Cardiac septum (tissue), 1 donor: ENCODE data around the gene OR1Q1. TPM values are rescaled to one million over a fixed set of nuclear protein-coding genes. Genes with fewer than 3 reads are reported as not detected.
"Not testable (repeated sequence)": the region's sequence is repeated elsewhere in the genome, so short reads cannot be mapped to it uniquely, and the experiment has no call there.

Source experiments
- DNase-seq: peaks from one replicate; pipeline ENCODE4 v3.0.0-alpha.2; 2020; ENCODE audit warnings: low spot score
- intact Hi-C: fragments of 100-400 bp; cut with DNase I; formaldehyde crosslinking; loops from one replicate; pipeline ENCODE4 v1.14.0; 2022
- long read RNA-seq: library from polyadenylated mRNA; unstranded; transcript quantifications from one replicate; pipeline ENCODE4 v2.0.0, GENCODE V29; 2021
- total RNA-seq: library from RNA; stranded (reverse); fragmentation: NEBNext Ultra II Directional; extraction: Animal tissue kit (Norgen Biotek cat#: 25700); gene quantifications from one replicate; pipeline ENCODE4 v1.2.1, GENCODE V29; 2021
- donor health status: DM: no; HTN: no; CAD: no.

Gene OR1Q1, protein sequence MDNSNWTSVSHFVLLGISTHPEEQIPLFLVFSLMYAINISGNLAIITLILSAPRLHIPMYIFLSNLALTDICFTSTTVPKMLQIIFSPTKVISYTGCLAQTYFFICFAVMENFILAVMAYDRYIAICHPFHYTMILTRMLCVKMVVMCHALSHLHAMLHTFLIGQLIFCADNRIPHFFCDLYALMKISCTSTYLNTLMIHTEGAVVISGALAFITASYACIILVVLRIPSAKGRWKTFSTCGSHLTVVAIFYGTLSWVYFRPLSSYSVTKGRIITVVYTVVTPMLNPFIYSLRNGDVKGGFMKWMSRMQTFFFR
- total RNA-seq, result not detected
- long read RNA-seq, result 0 reads

DNA sequence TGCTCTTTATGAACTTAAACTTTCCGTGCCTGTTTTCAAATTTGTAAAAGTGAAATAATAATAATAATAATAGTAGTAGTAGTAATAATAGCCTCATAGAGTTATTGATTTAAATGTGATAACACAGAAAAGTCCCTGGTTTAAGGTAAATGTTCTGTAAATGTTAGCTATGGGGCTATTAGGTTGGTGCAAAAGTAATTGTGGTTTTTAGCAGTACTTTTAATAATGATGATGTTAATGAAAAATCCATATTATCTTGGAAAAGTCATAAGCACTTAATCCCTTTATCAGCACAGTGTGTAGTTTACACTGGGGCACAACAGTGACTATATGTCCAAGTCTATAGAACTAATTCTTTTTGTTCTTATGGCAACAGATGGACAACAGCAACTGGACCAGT is at the start of gene OR1Q1:
Gene OR1Q1 (plus strand): TSS at position 377 of the 400 bp plus-strand sequence. CDS start 0 bp downstream, at position 377.
- no peak for DNase-seq
- intact Hi-C loops, result no loop called here

DNA sequence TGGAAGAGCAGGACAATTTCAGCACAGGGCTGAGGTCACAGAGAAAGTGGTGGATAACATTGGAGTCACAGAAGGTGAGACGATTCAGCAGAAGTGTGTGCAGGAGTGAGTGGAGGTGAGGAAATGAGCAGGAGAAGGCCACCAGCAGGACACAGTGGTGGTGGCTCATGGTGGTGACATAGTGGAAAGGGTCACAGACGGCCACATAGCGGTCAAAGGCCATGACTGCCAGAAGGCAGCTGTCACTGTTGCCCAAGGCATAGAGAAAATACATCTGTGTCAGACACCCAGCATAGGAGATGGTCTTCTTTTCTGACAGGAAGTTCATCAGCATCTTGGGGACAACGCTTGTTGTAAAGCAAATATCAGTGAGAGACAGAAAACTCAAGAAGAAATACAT is 46.6 kb upstream of the OR1Q1 start:
- no peak for DNase-seq
- intact Hi-C loops, result no loop called here

DNA sequence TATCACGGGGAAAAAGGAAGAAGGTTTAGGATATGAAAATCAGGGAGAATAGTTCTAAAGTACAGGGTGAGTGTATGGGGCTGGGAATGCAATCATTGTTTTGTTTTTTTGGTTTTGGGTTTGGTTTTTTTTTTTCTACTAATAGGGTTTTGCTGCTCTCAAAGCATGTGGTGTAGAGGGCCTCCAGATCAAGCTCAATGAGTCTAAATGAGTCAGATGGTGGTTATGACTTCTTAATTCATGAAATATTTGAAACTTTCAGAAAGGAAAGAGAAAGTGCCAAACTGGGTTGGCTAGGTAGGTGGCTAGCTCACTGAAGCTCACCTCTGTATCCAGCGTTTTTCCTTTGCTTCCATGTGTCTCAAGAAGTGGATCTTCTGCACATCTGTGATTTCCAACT is 42.1 kb upstream of the OR1Q1 start:
- intact Hi-C loops, result no loop called here

DNA sequence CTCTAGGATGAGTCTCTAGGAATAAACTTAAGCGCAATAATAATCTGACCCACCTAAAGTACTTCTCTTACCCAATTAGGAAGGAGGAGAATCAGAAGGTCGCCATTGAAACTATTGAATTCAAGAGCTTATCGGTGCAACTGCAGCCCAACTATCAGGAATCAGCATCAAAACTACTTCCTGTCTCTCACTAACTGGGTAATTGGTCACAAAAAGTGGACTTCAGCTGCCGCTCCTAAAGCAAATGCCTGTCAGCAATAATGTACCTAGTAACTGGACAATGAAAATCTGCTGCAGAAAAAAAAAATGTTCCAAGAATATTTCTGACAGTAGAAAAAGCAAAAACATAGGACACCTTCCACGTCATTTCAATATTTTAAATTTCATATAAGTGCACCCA is 34.7 kb upstream of the OR1Q1 start:
- no peak for DNase-seq
- intact Hi-C loops, result no loop called here

More for the DNA sequence above, 42.1 kb upstream of the OR1Q1 start:
- DNase-seq, result no peak

DNA sequence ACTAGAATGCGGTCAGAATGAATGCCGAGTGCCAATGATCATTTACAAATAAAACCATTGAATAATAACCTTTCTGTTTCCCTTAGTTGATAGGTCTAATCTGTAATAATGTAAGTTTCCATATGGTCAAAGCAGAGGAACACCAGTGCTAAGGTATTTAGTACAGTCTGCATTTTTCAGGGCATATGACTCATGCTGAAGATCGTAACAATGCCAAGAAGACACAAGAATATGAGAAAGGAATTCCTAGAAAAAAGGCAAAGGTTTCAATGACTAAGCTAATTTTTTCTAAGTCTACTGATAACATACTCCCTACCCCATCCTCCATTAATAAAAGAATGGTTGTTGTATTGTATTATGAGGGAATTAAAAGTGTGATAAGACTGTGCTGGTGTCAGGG is 34.2 kb upstream of the OR1Q1 start:
- intact Hi-C loops, result no loop called here
- DNase-seq, result no peak

DNA sequence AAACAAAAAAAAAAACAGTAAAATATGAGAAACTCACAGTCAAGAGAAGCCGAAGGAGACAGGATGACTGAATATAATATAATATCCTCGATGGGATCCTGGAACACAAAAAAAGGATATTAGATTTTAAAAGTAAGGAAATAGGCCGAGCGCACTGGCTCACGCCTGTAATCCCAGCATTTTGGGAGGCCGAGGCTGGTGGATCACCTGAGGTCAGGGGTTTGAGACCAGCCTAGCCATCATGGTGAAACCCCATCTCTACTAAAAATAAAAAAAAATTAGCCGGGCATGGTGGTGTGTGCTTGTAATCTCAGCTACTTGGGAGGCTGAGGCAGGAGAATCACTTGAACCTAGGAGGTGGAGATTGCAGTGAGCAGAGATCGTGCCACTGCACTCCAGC is 31.3 kb upstream of the OR1Q1 start, which contains the start of gene OR1L8:
Gene OR1L8 (minus strand): TSS at position 101 of the 400 bp plus-strand sequence. CDS start 14,907 bp downstream, outside the sequence.
- intact Hi-C loops, DNase-seq: not testable (repeated sequence)

DNA sequence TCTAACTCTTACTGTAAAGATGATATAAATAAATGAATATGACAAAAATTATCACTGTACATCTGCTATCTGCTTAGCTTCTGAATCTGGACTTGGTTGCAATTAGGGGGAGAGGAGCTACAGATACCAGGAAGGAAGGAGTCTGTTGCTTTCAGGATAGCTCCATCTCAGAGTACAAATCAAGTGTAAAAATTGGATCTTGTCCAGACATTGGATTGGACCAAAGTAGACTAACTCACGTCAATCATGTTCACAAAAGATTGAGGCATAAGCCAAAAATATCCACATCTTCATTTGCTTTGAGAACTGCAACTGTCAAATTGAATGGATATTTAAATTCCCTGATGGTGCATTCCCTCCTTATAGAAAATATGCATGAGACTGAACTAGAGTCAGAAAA is 8.8 kb upstream of the OR1Q1 start:
- intact Hi-C loops, result no loop called here
- no peak for DNase-seq

DNA sequence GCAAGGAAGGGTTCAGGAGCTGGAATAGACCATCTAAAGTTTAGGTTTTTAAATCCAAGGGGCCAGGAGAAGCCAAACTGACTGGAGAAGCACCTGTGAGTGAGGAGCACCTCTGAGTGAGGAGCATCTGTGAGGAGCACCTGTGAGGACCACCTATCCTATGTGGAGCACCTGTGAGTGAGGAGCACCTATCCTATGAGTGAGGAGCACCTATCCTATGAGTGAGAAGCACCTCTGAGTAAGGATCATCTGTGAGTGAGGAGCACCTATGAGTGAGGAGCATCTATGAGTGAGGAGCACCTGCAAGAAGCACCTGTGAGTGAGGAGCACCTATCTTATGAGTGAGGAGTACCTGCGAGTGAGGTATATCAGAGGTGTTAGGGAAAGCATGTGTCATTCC is 8.0 kb upstream of the OR1Q1 start:
- intact Hi-C loops, result no loop called here
- DNase-seq, result no peak

DNA sequence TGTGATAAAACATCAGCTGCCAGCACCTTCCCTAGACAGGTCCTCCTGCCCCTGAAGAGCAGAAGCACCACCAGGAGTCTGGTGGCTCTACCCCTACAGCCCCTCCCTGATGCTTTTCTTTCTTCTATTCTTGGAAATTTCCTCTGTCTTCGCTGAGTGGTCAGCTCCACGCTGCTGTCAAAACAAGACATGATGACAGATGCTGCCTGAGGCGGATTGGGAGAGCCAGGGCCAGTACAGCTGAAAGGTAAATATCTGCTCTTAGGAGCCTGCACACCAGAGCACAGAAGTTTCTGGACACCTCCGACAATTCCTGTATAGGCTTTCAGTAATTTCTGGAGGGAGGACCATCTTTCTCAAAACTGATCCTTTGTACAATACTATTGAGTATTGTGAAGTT is 4.7 kb upstream of the OR1Q1 start:
- no peak for DNase-seq
- intact Hi-C loops, result no loop called here

DNA sequence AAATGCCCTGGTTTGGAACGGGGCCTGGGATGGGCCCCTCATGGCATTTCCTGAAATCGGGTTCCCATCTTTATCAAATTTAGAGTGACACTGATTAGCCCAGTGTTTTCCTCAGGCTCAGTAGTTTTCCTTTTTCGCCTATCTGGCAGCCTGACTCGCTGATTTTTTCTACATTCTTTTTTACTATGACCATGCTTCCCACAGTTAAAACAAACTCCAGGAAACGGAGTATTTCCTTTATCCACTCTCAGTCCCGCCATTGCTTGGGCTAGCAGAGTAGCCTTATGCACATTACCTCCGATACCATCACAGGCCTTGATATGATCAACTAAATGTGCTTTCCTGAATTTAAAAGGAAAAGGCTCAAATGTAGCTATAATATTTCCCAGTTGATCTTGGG is 5.5 kb downstream of the OR1Q1 start:
- DNase-seq, result no peak
- intact Hi-C loops, result no loop called here

DNA sequence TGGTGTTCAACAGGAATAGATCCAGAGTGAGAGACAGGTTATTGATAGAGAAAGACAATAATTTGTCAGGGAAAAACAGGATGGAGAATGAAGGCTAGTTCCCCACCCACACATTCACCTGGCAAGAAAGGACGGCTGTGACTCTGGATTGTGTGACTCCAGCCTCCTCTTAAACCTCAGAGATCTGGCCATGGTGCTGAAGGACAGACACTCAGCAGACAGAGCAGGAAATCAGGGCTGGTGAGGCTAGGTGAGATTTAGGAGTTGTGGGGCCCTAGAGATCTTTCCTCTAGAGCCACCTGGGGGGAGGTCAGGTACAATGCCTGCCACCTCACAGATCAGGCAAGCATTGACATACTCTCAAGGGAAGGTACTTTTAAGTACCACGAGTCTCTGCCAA is 27.7 kb downstream of the OR1Q1 start:
- no peak for DNase-seq
- intact Hi-C loops, result no loop called here

DNA sequence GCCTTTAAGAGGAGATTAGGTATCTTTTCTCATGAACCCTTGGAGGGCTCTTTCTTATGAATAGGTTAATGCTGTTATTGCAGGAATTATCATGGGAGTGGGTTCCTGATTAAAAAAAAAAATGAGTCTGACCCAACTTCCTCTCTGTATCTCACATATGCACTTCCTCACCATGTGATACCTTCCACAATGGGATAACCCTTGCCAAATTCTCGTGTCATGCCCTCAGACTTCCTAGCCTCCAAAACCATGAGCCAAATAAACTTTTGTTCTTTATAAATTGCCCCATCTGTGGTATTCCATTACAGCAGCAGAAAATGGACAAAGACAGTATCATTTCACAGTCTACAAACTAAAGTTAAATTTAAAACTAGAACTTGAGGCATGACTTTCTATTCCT is 41.8 kb downstream of the OR1Q1 start:
- DNase-seq, result no peak
- intact Hi-C loops, result no loop called here

DNA sequence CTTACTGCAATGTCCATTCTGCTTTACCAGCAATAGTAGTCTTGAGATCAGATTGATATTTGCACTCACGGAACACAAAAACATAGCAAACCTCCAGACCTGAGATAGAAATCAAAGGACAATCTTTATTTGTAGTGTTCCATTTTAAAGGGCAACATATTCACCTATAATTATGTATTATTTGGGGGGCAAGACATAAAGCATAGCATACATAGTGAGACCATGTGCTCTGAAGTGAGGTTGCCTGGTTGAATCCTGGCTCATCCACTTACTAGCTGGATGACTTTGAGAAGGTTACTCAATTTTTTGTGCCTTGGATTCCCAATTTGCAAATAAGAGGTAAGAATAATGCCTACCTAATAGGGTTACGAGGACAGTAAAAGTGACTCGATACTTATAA is 43.0 kb downstream of the OR1Q1 start, which contains the start of gene OR1B1:
Gene OR1B1 (minus strand): TSS at position 101 of the 400 bp plus-strand sequence.
- intact Hi-C loops, result no loop called here
- DNase-seq, result no peak

DNA sequence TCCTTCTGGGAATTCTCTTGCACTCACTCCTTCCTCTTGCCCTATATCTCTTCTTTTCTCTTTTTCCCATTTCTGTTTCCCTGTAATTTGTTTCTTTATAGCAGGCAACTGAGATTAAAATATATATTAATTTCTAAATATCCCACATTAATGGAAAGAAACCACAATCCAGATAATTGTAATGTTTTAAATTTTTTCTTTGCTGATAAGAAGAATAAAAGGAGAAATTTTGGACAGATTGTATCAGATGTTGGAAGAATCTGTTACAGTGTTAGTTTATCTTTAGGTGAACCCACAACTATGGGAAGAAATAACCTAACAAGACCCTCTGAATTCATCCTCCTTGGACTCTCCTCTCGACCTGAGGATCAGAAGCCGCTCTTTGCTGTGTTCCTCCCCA is 46.9 kb downstream of the OR1Q1 start, which contains the start of gene OR1L1:
Gene OR1L1 (plus strand): TSS at position 301 of the 400 bp plus-strand sequence. CDS start 0 bp downstream, at position 301.
- DNase-seq, result no peak
- intact Hi-C loops, result no loop called here

Other genes with a start within 250 kb of the OR1Q1 start
- gene PTGS1, start 243.7 kb upstream of the OR1Q1 start, total RNA-seq, result 2.9 TPM
- not detected for gene OR1J1, start 136.8 kb upstream of the OR1Q1 start, total RNA-seq
- gene OR1J2, start 103.9 kb upstream of the OR1Q1 start, total RNA-seq, result not detected
- gene OR1J4, start 95.6 kb upstream of the OR1Q1 start, total RNA-seq, result not detected
- gene OR1N1, start 87.4 kb upstream of the OR1Q1 start, total RNA-seq, result not detected
- not detected for gene OR1N2, start 61.6 kb upstream of the OR1Q1 start, total RNA-seq
- gene OR1L8, start 31.4 kb upstream of the OR1Q1 start, total RNA-seq, result not detected
- gene OR1B1, start 42.9 kb downstream of the OR1Q1 start, total RNA-seq, result not detected
- not detected for gene OR1L1, start 47.0 kb downstream of the OR1Q1 start, total RNA-seq
- gene OR1L3, start 60.4 kb downstream of the OR1Q1 start, total RNA-seq, result not detected
- gene OR1L4, start 109.3 kb downstream of the OR1Q1 start, total RNA-seq, result not detected
- gene OR1L6, start 127.6 kb downstream of the OR1Q1 start, total RNA-seq, result not detected
- not detected for gene OR5C1, start 174.2 kb downstream of the OR1Q1 start, total RNA-seq
- gene OR1K1, start 185.4 kb downstream of the OR1Q1 start, total RNA-seq, result not detected
- gene PDCL, start 213.8 kb downstream of the OR1Q1 start, total RNA-seq, result 9.0 TPM